Heart right ventricle (tissue), 16 donors: Measurements from ENCODE around the gene XPNPEP3. TPM values are rescaled to one million over a fixed set of nuclear protein-coding genes. Genes with fewer than 3 reads are reported as not detected.

Source experiments
- ATAC-seq, 8 donors: fragments of 200-7000 bp; cut with Tn5 transposase; one replicate each; pipeline ENCODE4 v1.9.1; 2020; ENCODE audit warnings: mild to moderate bottlenecking in 8 of 8, moderate library complexity in 8 of 8, moderate number of reproducible peaks in 1 of 8
- DNase-seq, 2 donors: peaks; one replicate each; pipeline ENCODE4 v3.0.0-alpha.2; 2020
- H3K27ac ChIP-seq, 10 donors: fragments of 200-600 bp; sonication (generic) in 2 of 10; one replicate each; pipeline versions ENCODE4 v1.5.0 to v1.8.0; 2020 to 2022; ENCODE audit warnings: mild to moderate bottlenecking in 3 of 10
- H3K27me3 ChIP-seq, 7 donors: fragments of 200-600 bp; one replicate each; pipeline ENCODE4 v1.8.0; 2021 to 2022; ENCODE audit warnings: mild to moderate bottlenecking in 2 of 7
- H3K36me3 ChIP-seq, 9 donors: fragments of 200-600 bp; sonication (generic) in 1 of 9; one replicate each; pipeline versions ENCODE4 v1.5.0 to v1.8.0; 2020 to 2022; ENCODE audit warnings: mild to moderate bottlenecking in 2 of 9
- H3K4me1 ChIP-seq, 9 donors: fragments of 200-600 bp; sonication (generic) in 1 of 9; one replicate each; pipeline versions ENCODE4 v1.5.0 to v1.8.0; 2020 to 2022; ENCODE audit warnings: mild to moderate bottlenecking in 4 of 9
- H3K4me3 ChIP-seq, 10 donors: fragments of 200-600 bp; sonication (generic) in 2 of 10; one replicate each; pipeline versions ENCODE4 v1.5.0 to v1.8.0; 2020 to 2022; ENCODE audit warnings: mild to moderate bottlenecking in 7 of 10, moderate library complexity in 2 of 10
- H3K9me3 ChIP-seq, 11 donors: fragments of 200-600 bp in 10 of 11; sonication (generic) in 2 of 11; one replicate each; pipeline versions ENCODE4 v1.5.0 to v1.8.0; 2013 to 2022; ENCODE audit warnings: mild to moderate bottlenecking in 2 of 11, control low read depth in 1 of 11, moderate library complexity in 1 of 11
- WGBS, 2 donors: extraction: QIAGEN DNeasy Blood & Tissue Kit; methylation state at CpG; one replicate each; pipeline ENCODE4 v1.1.7; 2013; ENCODE audit warnings: inconsistent platforms in 1 of 2; 5-methylcytosine and 5-hydroxymethylcytosine counted together
- intact Hi-C, 10 donors: fragments of 100-400 bp; cut with DNase I; formaldehyde crosslinking; loops; one replicate each; pipeline versions ENCODE4 v1.11.1 to v1.14.2; 2022
- long read RNA-seq, 3 donors: library from polyadenylated mRNA; unstranded; transcript quantifications; one replicate each; pipeline ENCODE4 v2.0.0, GENCODE V29; 2020 to 2021
- polyA plus RNA-seq, 2 donors: library from polyadenylated mRNA; stranded (reverse); fragments of 200-250 nt; gene quantifications; one replicate each; pipeline ENCODE4 v1.2.3, GENCODE V29; 2013
- total RNA-seq, 10 donors: library from RNA; stranded (reverse); fragmentation: NEBNext Ultra II Directional in 3 of 10; extraction: Animal tissue kit (Norgen Biotek cat#: 25700) in 3 of 10; gene quantifications; one replicate each; pipeline versions ENCODE4 v1.2.1 to v1.2.4, GENCODE V29; 2021 to 2023
- TF ChIP-seq, protein P1 (sequence below), 9 donors: fragments of 200-600 bp; sonication (generic) in 2 of 9; IDR thresholded peaks; one replicate each; pipeline versions ENCODE4 v1.5.0 to v1.8.0; 2021 to 2022; ENCODE audit warnings: antibody characterized with exemption in 9 of 9, mild to moderate bottlenecking in 5 of 9, moderate library complexity in 1 of 9
- donor health status: Arrhythmogenic right ventricular cardiomyopathy.
- donor health status: ischemic (EF 13 %, LVEDD 7.1; RV severe dilation, severe dysfunction).
- donor health status: healthy with polysubstance abuse.
- donor health status: DM: no; HTN: yes; CAD: no.
- donor health status: DM: no; HTN: no; CAD: no.
- donor health status: ischemic (EF 25% LVEDD 6.9; RV normal size, moderate dysfunction).
- donor health status: ischemic (EF 25% LVEDD 5.7; RV mildly dilated, moderate dysfunction).
- donor health status: healthy.
- donor health status: DM: yes; HTN: yes; CAD: no.
- donor health status: Ischemic cardiomyopathy.
- donor health status: ischemic (EF 35%, LVEDD 5.7; RV mildly dilated, moderate dysfunction).
- donor health status: nonischemic (EF 11% LVEDD 7.7; RV severe dilation, severe dysfunction).
- donor health status: DM: yes; HTN: yes; CAD: no.
- donor health status: PGD.
- donor health status: ischemic (EF 29% LVEDD 5.4; RV normal size, mild dysfunction).
- donor health status: nonischemic (EF 23%, LVEDD 6.1; RV moderate dilation, normal function).

The XPNPEP3 gene
- total RNA-seq (10 to 100 TPM; 20.0 to 31.7 (median 26.3) TPM), polyA plus RNA-seq (1 to 10 TPM; 3.7 to 5.6 TPM)
- long read RNA-seq, donor 1, full-length matches to known transcripts = 13 of 24 reads
- long read RNA-seq, donor 1, partial matches to known transcripts = 1 of 24 reads
- long read RNA-seq, donor 1, other reads (novel, unspliced or antisense) = 10 of 24 reads
- long read RNA-seq, donor 2, full-length matches to known transcripts = 11 of 14 reads
- long read RNA-seq, donor 2, partial matches to known transcripts = 0 of 14 reads
- long read RNA-seq, donor 2, other reads (novel, unspliced or antisense) = 3 of 14 reads
- long read RNA-seq, donor 3, full-length matches to known transcripts = 18 of 27 reads
- long read RNA-seq, donor 3, partial matches to known transcripts = 1 of 27 reads
- long read RNA-seq, donor 3, other reads (novel, unspliced or antisense) = 8 of 27 reads

DNA sequence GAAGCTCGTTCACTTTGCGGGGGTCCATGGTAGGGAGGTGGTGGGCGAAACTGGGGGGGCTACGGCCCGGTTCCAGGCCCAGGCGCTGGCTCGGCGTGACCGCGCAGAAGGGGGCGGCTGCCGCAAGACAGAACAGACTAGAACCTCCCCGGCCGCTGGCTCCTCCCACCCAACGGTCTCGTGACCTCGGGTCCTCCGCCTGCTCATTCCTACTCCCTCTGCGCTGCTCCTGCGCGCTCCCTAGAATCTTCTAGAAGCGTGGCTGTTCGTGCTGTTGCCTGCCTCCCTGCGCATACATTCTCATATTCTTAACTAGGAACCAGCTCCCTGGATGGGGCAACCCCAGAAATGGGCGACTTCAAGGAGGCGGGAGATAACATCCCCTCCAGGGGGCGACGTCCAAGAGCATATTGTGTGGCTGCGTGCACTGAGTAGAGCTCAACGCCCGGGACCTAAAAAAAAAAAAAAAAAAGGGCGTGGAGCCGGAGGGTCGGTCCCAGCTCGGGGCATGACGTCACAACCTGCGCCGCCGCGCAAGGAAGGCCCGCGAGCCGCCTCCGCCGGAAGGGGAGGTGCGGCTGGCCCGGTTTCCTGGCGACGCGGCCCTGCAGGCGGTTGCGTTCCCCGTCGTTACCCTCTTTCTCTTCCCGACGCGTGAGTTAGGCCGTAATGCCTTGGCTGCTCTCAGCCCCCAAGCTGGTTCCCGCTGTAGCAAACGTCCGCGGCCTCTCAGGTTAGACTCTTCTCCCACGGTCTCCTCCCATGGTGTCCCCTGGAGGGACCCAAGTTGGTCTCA lies at the start of gene XPNPEP3, which contains the start of gene ST13:
Gene XPNPEP3 (plus strand): TSS at position 636 of the 796 bp plus-strand sequence. CDS start 34 bp downstream, at position 670.
Gene ST13 (minus strand): TSS at position 127 of the 796 bp plus-strand sequence. CDS start 99 bp downstream, at position 28.
- ATAC-seq (peak; percentile 97 to 99 (median 99)), DNase-seq (peak; percentile 97 to 98)
- Histone ChIP-seq H3K36me3 (peaks cover 0 to 28% (median 0%) of the 10 kb centered on the region in 9 donors), H3K4me1 (peaks cover 13 to 65% (median 53%) of the 10 kb centered on the region in 9 donors), H3K27me3 (no peaks in the 10 kb centered on the region), H3K27ac (peak within 1 kb of the TSS; percentile 92 to 98 (median 96)), H3K9me3 (no peaks in the 10 kb centered on the region), H3K4me3 (peak within 1 kb of the TSS; percentile 68 to 94 (median 88))
- WGBS, 2 donors = 0% methylated on average over 62 to 63 of the region's 63 CpGs
- TF ChIP-seq, protein P1, sequence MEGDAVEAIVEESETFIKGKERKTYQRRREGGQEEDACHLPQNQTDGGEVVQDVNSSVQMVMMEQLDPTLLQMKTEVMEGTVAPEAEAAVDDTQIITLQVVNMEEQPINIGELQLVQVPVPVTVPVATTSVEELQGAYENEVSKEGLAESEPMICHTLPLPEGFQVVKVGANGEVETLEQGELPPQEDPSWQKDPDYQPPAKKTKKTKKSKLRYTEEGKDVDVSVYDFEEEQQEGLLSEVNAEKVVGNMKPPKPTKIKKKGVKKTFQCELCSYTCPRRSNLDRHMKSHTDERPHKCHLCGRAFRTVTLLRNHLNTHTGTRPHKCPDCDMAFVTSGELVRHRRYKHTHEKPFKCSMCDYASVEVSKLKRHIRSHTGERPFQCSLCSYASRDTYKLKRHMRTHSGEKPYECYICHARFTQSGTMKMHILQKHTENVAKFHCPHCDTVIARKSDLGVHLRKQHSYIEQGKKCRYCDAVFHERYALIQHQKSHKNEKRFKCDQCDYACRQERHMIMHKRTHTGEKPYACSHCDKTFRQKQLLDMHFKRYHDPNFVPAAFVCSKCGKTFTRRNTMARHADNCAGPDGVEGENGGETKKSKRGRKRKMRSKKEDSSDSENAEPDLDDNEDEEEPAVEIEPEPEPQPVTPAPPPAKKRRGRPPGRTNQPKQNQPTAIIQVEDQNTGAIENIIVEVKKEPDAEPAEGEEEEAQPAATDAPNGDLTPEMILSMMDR (IDR thresholded peaks at IDR 0.05) = peak in 4 of 9 donors; percentile 14 to 42 (median 27)
- intact Hi-C loops = loop anchor here in 1 of 10 donors (5.0 kb wide), 1 partner anchor 39 kb away; the partner anchor contains the start of gene SLC25A17

DNA sequence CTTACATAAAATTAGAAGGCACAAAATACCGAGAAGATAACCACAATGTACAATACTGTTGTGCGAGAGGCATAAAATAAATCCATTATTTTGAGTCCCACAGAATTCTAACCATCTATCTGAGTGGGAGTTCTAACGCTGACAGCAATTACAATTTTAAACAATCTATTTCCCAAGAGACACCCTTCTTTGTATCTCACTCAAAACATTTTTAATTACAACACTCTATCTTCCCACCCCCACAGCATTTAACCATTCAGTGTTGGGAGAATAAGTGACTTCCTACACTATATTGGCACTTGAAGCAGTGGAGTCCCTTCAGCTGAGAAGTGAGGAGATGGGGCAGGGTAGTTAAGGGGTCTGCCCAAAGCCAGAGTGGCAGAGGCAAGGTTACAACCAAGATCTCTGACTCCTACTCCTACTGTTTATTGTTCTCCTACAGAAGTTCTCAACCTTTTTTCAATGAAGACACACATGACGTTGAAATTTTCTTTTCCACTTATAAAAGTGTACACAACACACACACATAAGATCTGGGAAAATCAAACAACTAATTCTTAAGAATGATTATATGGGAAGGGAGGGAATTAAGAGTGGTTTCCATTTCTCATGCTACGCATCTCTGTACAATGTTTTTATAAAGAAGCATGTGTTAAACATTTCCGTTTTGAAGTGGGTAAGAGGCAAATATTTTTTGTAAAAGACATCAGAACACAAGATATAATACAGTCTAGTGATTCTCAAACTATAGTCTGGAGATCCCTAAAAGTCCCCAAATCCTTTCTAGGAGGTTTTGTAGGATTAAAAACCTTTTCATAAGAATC lies 48.7 kb upstream of the XPNPEP3 start:
- no peak for ATAC-seq
- TF ChIP-seq, protein P1 (IDR thresholded peaks at IDR 0.05) = no peak
- no peak overlapping the region for H3K27ac ChIP-seq
- WGBS, 2 donors = 64 to 68% methylated on average over 6 of the region's 6 CpGs
- H3K4me1 ChIP-seq = peaks cover 0 to 13% (median 0%) of the 10 kb centered on the region in 9 donors
- no peaks in the 10 kb centered on the region for H3K9me3 ChIP-seq
- peaks cover 0 to 15% (median 0%) of the 10 kb centered on the region in 9 donors for H3K36me3 ChIP-seq
- no peak for DNase-seq
- no peak overlapping the region for H3K4me3 ChIP-seq
- intact Hi-C loops = no loop called here
- no peaks in the 10 kb centered on the region for H3K27me3 ChIP-seq

DNA sequence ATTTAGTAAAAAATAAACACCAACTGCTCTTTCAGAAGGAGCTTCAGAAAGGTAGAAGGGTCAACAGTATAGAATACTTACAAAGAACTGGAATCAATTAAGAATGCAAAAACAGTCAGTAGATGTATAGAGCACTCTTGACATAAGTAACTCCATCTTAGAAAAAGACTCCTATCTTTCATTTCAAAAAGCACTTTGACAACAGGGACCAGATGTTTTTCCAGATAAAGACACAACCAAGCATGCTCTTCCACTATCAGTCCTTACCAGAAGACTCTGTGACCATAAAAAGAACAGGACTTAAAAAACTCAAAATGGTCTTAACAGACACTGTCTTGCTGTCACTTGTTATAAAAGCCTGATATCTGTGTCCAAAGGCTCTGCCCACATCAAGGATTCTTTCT lies 43.0 kb upstream of the XPNPEP3 start:
- peaks cover 3 to 26% (median 19%) of the 10 kb centered on the region in 9 donors for H3K4me1 ChIP-seq
- intact Hi-C loops = no loop called here
- peaks cover 0 to 12% (median 0%) of the 10 kb centered on the region in 9 donors for H3K36me3 ChIP-seq
- H3K4me3 ChIP-seq = no peak overlapping the region
- no peak for DNase-seq
- ATAC-seq = no peak
- no peak overlapping the region for H3K27ac ChIP-seq
- TF ChIP-seq, protein P1 (IDR thresholded peaks at IDR 0.05) = no peak
- H3K9me3 ChIP-seq = no peaks in the 10 kb centered on the region
- H3K27me3 ChIP-seq = no peaks in the 10 kb centered on the region
